T-cell (primary cell): ENCODE data around the gene ASXL1. TPM values are rescaled to one million over a fixed set of nuclear protein-coding genes. Genes with fewer than 3 reads are reported as not detected.

ENCODE experiments used
- ATAC-seq, 4 experiments: fragments of 200-7000 bp in 3 of 4; fragments of 150-1000 bp in 1 of 4; cut with Tn5 transposase; replicated peaks in 1 of 4; 1 replicate in 3 of 4; 2 replicates in 1 of 4; pipeline ENCODE4 v1.10.0; 2021; ENCODE audit warnings: moderate library complexity in 3 of 4, mild to moderate bottlenecking in 2 of 4, moderate number of reproducible peaks in 1 of 4
- CTCF ChIA-PET, 2 donors: fragments of 300-600 bp; sonication (Branson Sonifier 250); formaldehyde crosslinking; loops; one replicate each; lab custom pipeline; 2022; ENCODE audit warnings: antibody characterized with exemption in 2 of 2; lab: Charles Lee
- POLR2A ChIA-PET, 2 donors: fragments of 300-600 bp; sonication (Branson Sonifier 250); formaldehyde crosslinking; loops; one replicate each; lab custom pipeline; 2022; ENCODE audit warnings: antibody characterized with exemption in 2 of 2; lab: Charles Lee
- DNase-seq, 35 experiments: peaks; one replicate each; pipeline versions ENCODE4 v3.0.0 to v3.0.0-alpha.2; 2013 to 2023
- H3K27ac ChIP-seq: one replicate; pipeline ENCODE4 v1.5.1; 2013; ENCODE audit warnings: low read length
- H3K27me3 ChIP-seq, 2 experiments: replicated peaks in 1 of 2; 1 replicate in 1 of 2; 2 replicates in 1 of 2; pipeline versions ENCODE4 v1.6.1 to v1.7.0; 2013; ENCODE audit warnings: low read length in 1 of 2, mixed read lengths in 1 of 2; ENCODE audit not compliant: control insufficient read depth in 2 of 2, insufficient read depth in 2 of 2; ENCODE audit errors: extremely low read depth in 1 of 2
- H3K36me3 ChIP-seq, 2 donors: 1 replicate in 1 of 2; 2 replicates in 1 of 2; pipeline versions ENCODE4 v1.6.1 to v1.7.0; 2013; ENCODE audit warnings: low read length in 1 of 2; ENCODE audit not compliant: control insufficient read depth in 2 of 2, insufficient read depth in 1 of 2; ENCODE audit errors: extremely low read depth in 1 of 2
- H3K4me1 ChIP-seq, 2 experiments: 1 replicate in 1 of 2; 2 replicates in 1 of 2; pipeline versions ENCODE4 v1.6.1 to v1.7.0; 2013; ENCODE audit warnings: low read length in 2 of 2, mixed read lengths in 1 of 2; ENCODE audit not compliant: insufficient read depth in 2 of 2, control insufficient read depth in 1 of 2; ENCODE audit errors: extremely low read depth in 1 of 2
- H3K4me3 ChIP-seq, 2 donors: 1 replicate in 1 of 2; 2 replicates in 1 of 2; pipeline versions ENCODE4 v1.5.1 to v1.7.0; 2013; ENCODE audit warnings: mild to moderate bottlenecking in 2 of 2, low read length in 1 of 2, moderate library complexity in 1 of 2; ENCODE audit not compliant: control insufficient read depth in 1 of 2; ENCODE audit errors: extremely low read depth in 1 of 2
- H3K9me3 ChIP-seq: 2 replicates; pipeline ENCODE4 v1.7.0; 2013
- H3K27ac Mint-ChIP-seq, 2 donors: one replicate each; pipeline ENCODE4 v1.8.0; 2020 to 2021; ENCODE audit warnings: mild to moderate bottlenecking in 2 of 2, mixed read lengths in 2 of 2
- H3K27me3 Mint-ChIP-seq, 2 donors: one replicate each; pipeline ENCODE4 v1.8.0; 2021 to 2022; ENCODE audit warnings: mixed read lengths in 2 of 2
- H3K36me3 Mint-ChIP-seq: one replicate; pipeline ENCODE4 v1.8.0; 2021; ENCODE audit warnings: mixed read lengths
- H3K4me1 Mint-ChIP-seq, 3 donors: one replicate each; pipeline ENCODE4 v1.8.0; 2020 to 2022; ENCODE audit warnings: mixed read lengths in 3 of 3, mild to moderate bottlenecking in 1 of 3
- H3K4me3 Mint-ChIP-seq, 3 donors: one replicate each; pipeline ENCODE4 v1.8.0; 2020 to 2022; ENCODE audit warnings: mild to moderate bottlenecking in 3 of 3, mixed read lengths in 3 of 3, moderate library complexity in 3 of 3
- H3K9me3 Mint-ChIP-seq, 3 donors: one replicate each; pipeline ENCODE4 v1.8.0; 2020 to 2022; ENCODE audit warnings: mixed read lengths in 3 of 3
- WGBS: methylation state at CpG from one replicate; pipeline ENCODE4 v1.1.5; 2013; ENCODE audit warnings: missing lambda C conversion rate; ENCODE audit not compliant: insufficient coverage; 5-methylcytosine and 5-hydroxymethylcytosine counted together
- total RNA-seq, 35 experiments: library from RNA in 6 of 35; stranded (reverse) in 6 of 35; fragments of 120-200 nt in 1 of 35; gene quantifications; one replicate each; pipeline versions ENCODE4 v1.2.1 to v1.2.4 and lab custom pipeline; 2013 to 2026

Gene ASXL1
- 100 to 1,000 TPM; 122 to 204 (median 137) TPM for total RNA-seq
- total RNA-seq (2013): 78.0 TPM
- 177 to 299 (median 241) reads per million in 29 experiments for total RNA-seq (lab: John Stamatoyannopoulos, UW)

DNA sequence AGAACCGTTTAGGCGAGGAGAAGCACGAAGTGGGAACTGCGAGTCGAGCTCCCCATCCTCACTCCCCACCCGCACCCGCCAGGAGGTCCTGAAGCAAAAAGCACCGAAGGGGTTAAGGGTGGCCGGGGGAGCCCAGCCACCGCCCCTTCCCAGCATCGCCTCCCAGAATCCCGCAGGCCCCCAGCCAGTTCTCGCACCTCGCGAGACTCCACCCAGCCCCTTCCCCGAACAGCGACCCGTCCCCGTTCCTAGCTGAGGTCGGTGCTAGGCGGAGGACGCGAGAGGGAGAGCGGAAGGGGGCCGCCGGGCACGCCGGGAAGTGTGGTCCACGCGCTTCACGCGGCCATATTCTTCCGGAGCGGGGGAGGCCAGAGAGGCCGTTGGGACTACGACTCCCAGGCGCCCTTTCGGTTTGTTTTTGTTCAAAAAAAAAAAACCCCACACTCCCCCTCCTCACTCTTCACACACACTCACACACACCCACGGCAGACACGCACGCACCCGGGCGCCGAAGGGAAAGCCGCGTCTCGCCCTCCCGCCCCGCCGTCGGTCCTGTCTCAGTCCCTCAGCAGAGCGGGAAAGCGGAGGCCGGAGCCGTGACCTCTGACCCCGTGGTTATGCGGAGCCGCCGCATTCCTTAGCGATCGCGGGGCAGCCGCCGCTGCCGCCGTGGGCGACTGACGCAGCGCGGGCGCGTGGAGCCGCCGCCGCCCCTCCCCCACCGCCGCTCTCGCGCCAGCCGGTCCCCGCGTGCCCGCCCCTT lies at the start of gene ASXL1:
Gene ASXL1, plus strand, starts transcription at position 463 of the 763 bp plus-strand sequence. CDS start 445 bp downstream, outside the sequence.
- CTCF ChIA-PET: interaction anchor here in 1 of 2 donors (1.2 kb wide), 1 partner anchor 42 kb away, joined by 3 read pairs; no protein-coding TSS in a partner anchor

DNA sequence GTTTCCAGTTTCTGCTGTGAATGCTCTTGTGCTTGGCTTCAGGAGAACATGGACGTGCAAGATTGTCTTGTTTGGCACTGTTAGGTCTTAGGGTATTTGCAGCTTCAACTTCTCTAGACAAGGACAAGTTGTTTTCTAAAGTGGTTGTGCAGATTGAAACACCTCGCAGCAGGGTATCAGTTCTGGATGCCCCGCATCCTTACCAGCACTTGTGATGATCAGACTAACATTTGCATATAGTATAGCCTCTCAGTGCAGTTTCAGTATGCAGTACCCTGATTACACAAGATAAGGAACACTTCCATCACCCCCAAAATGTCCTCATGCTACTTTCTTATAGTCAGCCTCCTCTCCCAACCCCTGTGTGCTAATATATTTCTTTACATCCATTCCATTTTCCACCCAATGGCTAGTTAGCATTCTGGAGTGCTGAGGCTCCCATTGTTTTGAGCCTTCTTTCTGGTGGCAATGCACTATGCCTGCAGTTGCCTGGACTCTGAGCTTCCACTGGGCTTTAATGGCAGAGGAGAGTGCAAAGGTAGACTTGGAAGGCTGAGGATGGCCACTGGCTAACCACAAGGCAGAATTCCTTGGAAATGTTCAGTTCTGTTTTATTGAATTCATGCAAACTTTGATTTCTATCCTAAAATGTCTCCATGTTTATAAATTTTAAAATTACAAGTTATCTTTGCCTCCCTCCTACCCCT lies 45.3 kb upstream of the ASXL1 start:
- Mint-ChIP-seq H3K27ac (no peak overlapping the region), H3K4me1 (peaks cover 0 to 6% (median 1%) of the 10 kb centered on the region in 3 donors), H3K27me3 (no peaks in the 10 kb centered on the region), H3K9me3 (no peaks in the 10 kb centered on the region), H3K36me3 (peaks cover 49% of the 10 kb centered on the region), H3K4me3 (no peak overlapping the region)
- H3K9me3 ChIP-seq: no peaks in the 10 kb centered on the region
- ATAC-seq (no peak), DNase-seq (no peak)
- ChIA-PET POLR2A (interaction anchor here in 1 of 2 donors (0.6 kb wide), 1 partner anchor 12 kb away, joined by 10 read pairs; no protein-coding TSS in a partner anchor), CTCF (interaction anchor here (0.5 to 0.6 kb wide), 2 partner anchors 20 to 39 kb away, joined by 3 to 5 read pairs; no protein-coding TSS in a partner anchor)
- no peak overlapping the region for H3K27ac ChIP-seq
- no peak overlapping the region for H3K4me3 ChIP-seq
- H3K27me3 ChIP-seq: no peaks in the 10 kb centered on the region
- no peaks in the 10 kb centered on the region for H3K4me1 ChIP-seq
- WGBS: 83% methylated on average over 2 of the region's 3 CpGs
- H3K36me3 ChIP-seq: peaks cover 11 to 54% of the 10 kb centered on the region in 2 donors

More for the DNA sequence above, at the start of gene ASXL1:
- Mint-ChIP-seq H3K4me3 (peak within 1 kb of the TSS; percentile 89 to 96 (median 95)), H3K36me3 (peaks cover 3% of the 10 kb centered on the region), H3K27ac (peak within 1 kb of the TSS; percentile 99), H3K4me1 (peaks cover 44 to 51% (median 48%) of the 10 kb centered on the region in 3 donors), H3K27me3 (no peaks in the 10 kb centered on the region), H3K9me3 (no peaks in the 10 kb centered on the region)
- POLR2A ChIA-PET: interaction anchor here (0.7 kb wide), 2 partner anchors 28 to 149 kb away, joined by 3 to 7 read pairs; no protein-coding TSS in a partner anchor
- Histone ChIP-seq H3K9me3 (no peaks in the 10 kb centered on the region), H3K36me3 (peaks cover 0 to 3% of the 10 kb centered on the region in 2 donors), H3K27me3 (no peaks in the 10 kb centered on the region), H3K27ac (peak within 1 kb of the TSS; percentile 95), H3K4me3 (peak within 1 kb of the TSS; percentile 79 to 94), H3K4me1 (peaks cover 18 to 37% of the 10 kb centered on the region in 2 experiments)
- DNase-seq: peak; percentile 82 to 96 (median 92)
- ATAC-seq: peak; percentile 90 to 93 (median 91)
- under 1% methylated on average over 51 of the region's 83 CpGs for WGBS

DNA sequence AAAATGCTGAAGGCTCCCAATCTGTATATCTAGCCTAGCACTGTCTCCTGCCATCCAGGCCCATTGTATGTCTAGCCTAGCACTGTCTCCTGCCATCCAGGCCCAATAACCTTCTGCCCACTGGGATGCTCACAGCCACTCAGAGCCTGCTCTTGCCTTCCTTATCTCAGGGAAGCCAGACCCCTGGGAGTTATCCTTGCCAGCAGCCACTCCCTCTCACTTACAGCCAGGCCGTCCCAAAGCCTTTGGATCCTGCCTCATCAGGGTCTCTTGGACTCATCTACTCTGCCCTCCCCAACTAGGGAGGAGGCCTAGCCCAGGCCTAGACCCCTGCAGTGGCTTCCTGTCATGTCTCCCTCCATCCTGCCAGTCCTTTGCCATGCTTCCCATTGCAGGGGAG lies 43.4 kb upstream of the ASXL1 start:
- no peaks in the 10 kb centered on the region for H3K9me3 Mint-ChIP-seq
- Histone ChIP-seq H3K36me3 (peaks cover 11 to 54% of the 10 kb centered on the region in 2 donors), H3K4me3 (no peak overlapping the region), H3K4me1 (no peaks in the 10 kb centered on the region), H3K9me3 (no peaks in the 10 kb centered on the region), H3K27me3 (no peaks in the 10 kb centered on the region), H3K27ac (no peak overlapping the region)
- no peaks in the 10 kb centered on the region for H3K27me3 Mint-ChIP-seq
- H3K36me3 Mint-ChIP-seq: peaks cover 47% of the 10 kb centered on the region
- no peak for DNase-seq
- no peak for ATAC-seq
- WGBS: 100% methylated on average over 1 of the region's 1 CpG
- ChIA-PET CTCF (no interaction called here), POLR2A (no interaction called here)
- no peak overlapping the region for H3K4me3 Mint-ChIP-seq
- H3K27ac Mint-ChIP-seq: peak overlapping the region; percentile 55 to 65
- peaks cover 0 to 6% (median 1%) of the 10 kb centered on the region in 3 donors for H3K4me1 Mint-ChIP-seq

DNA sequence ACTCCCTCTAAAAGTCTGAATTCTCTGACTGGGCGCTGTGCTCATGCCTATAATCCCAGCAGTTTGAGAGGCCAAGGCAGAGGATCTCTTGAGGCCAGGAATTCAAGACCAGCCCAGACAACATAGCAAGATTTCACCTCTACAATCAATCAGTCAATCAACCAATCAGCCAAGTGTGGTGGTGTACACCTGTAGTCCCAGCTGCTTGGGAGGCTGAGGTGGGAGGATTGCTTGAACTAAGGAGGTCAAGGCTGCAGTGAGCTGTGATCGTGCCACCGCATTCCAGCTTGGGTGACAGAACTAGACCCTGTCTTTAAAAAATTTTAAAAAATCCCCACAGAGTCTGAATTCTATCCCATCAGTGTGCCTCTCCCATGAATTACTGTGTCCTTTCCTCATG lies 42.7 kb upstream of the ASXL1 start:
- Histone ChIP-seq H3K9me3 (no peaks in the 10 kb centered on the region), H3K27me3 (no peaks in the 10 kb centered on the region), H3K27ac (no peak overlapping the region), H3K4me3 (no peak overlapping the region), H3K4me1 (no peaks in the 10 kb centered on the region), H3K36me3 (peaks cover 11 to 47% of the 10 kb centered on the region in 2 donors)
- no peak for DNase-seq
- peaks cover 42% of the 10 kb centered on the region for H3K36me3 Mint-ChIP-seq
- no peaks in the 10 kb centered on the region for H3K9me3 Mint-ChIP-seq
- ChIA-PET CTCF (interaction anchor here in 1 of 2 donors (0.5 to 0.7 kb wide), 2 partner anchors 105 to 659 kb away, joined by 4 to 5 read pairs; no protein-coding TSS in a partner anchor), POLR2A (no interaction called here)
- H3K4me1 Mint-ChIP-seq: peaks cover 0 to 6% (median 1%) of the 10 kb centered on the region in 3 donors
- no peak overlapping the region for H3K27ac Mint-ChIP-seq
- 100% methylated on average over 1 of the region's 3 CpGs for WGBS
- no peak overlapping the region for H3K4me3 Mint-ChIP-seq
- H3K27me3 Mint-ChIP-seq: no peaks in the 10 kb centered on the region
- ATAC-seq: no peak

DNA sequence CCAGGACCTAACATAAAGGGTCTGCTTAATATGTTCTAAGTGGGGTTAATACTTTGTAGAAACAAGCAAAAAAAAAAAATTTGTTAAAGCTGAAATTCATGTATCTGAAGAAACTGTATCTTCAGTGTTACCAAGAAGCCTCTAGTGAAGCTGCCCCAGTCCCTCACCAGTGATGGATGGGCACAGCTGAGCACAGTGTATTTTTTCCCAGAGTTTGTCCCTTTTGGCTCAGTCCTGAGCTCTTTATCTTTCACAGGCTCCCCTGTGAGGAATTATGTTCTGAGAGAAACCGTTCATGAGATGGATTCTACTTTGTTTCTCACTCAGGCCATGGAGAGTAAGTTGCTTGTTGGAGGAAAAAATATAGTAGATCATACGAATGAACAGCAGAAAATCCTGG lies 42.2 kb upstream of the ASXL1 start:
- CTCF ChIA-PET: interaction anchor here (0.5 to 0.8 kb wide), 4 partner anchors 42 to 659 kb away, joined by 3 to 5 read pairs (median 4); partner anchors contain the start of gene ASXL1 (in 1 of the 2)
- Mint-ChIP-seq H3K4me3 (no peak overlapping the region), H3K27me3 (no peaks in the 10 kb centered on the region), H3K9me3 (no peaks in the 10 kb centered on the region), H3K27ac (peak overlapping the region; percentile 27 to 69), H3K36me3 (peaks cover 42% of the 10 kb centered on the region), H3K4me1 (peaks cover 0 to 6% (median 1%) of the 10 kb centered on the region in 3 donors)
- H3K9me3 ChIP-seq: no peaks in the 10 kb centered on the region
- peaks cover 11 to 42% of the 10 kb centered on the region in 2 donors for H3K36me3 ChIP-seq
- no peaks in the 10 kb centered on the region for H3K27me3 ChIP-seq
- no peak overlapping the region for H3K4me3 ChIP-seq
- no peak overlapping the region for H3K27ac ChIP-seq
- POLR2A ChIA-PET: interaction anchor here in 1 of 2 donors (0.6 kb wide), 1 partner anchor 336 kb away, joined by 3 read pairs; no protein-coding TSS in a partner anchor
- 80% methylated on average over 1 of the region's 2 CpGs for WGBS
- DNase-seq (no peak), ATAC-seq (no peak)
- H3K4me1 ChIP-seq: no peaks in the 10 kb centered on the region

DNA sequence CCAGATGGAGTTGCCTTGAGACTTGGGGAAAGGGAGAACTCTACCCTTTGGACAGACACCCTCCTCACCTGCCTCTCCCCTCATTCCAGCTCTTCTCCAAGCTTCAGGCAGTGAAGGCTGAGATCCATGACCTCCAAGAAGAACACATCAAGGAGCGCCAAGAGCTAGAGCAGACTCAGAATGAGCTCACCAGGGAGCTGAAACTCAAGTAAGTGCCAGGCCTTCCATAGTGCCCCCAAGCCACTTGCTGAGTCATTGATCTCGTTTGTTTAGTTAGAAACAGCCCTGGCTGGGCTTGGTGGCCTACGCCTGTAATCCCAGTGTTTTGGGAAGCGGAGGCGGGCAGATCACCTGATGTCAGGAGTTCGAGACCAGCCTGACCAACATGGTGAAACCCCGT lies 41.5 kb upstream of the ASXL1 start:
- Histone ChIP-seq H3K27me3 (no peaks in the 10 kb centered on the region), H3K27ac (no peak overlapping the region), H3K36me3 (peaks cover 11 to 40% of the 10 kb centered on the region in 2 donors), H3K4me3 (no peak overlapping the region), H3K4me1 (no peaks in the 10 kb centered on the region), H3K9me3 (no peaks in the 10 kb centered on the region)
- WGBS: 96% methylated on average over 7 of the region's 7 CpGs
- H3K27ac Mint-ChIP-seq: peak overlapping the region in 1 of 2 donors; percentile 79
- peaks cover 43% of the 10 kb centered on the region for H3K36me3 Mint-ChIP-seq
- H3K4me3 Mint-ChIP-seq: no peak overlapping the region
- no peaks in the 10 kb centered on the region for H3K9me3 Mint-ChIP-seq
- ChIA-PET POLR2A (interaction anchor here in 1 of 2 donors (1.1 kb wide), 1 partner anchor 16 kb away, joined by 5 read pairs; no protein-coding TSS in a partner anchor), CTCF (interaction anchor here in 1 of 2 donors (0.6 to 0.8 kb wide), 2 partner anchors 41 to 288 kb away, joined by 3 to 6 read pairs; partner anchors contain the start of gene ASXL1)
- peaks cover 0 to 6% (median 1%) of the 10 kb centered on the region in 3 donors for H3K4me1 Mint-ChIP-seq
- DNase-seq: no peak
- H3K27me3 Mint-ChIP-seq: no peaks in the 10 kb centered on the region
- no peak for ATAC-seq
